Smooth muscle cell (in vitro differentiated cells): ENCODE data around the gene ZNF286A. TPM values are rescaled to one million over a fixed set of nuclear protein-coding genes. Genes with fewer than 3 reads are reported as not detected.
"Not testable (repeated sequence)": the region's sequence is repeated elsewhere in the genome, so short reads cannot be mapped to it uniquely, and the experiment has no call there.

ENCODE experiments used
- DNase-seq: peaks from one replicate; lab custom pipeline; 2025; ENCODE audit not compliant: unreplicated experiment; lab: John Stamatoyannopoulos, UW
- H2AFZ ChIP-seq: fragments of 200-600 bp; sonication (generic); 2 replicates; pipeline ENCODE4 v1.6.0; 2016; ENCODE audit warnings: antibody characterized with exemption, low read depth, mild to moderate bottlenecking
- H3F3A ChIP-seq: fragments of 200-600 bp; sonication (generic); 2 replicates; pipeline ENCODE4 v1.6.0; 2017; ENCODE audit warnings: antibody characterized with exemption, low read depth
- H3K27ac ChIP-seq: fragments of 200-600 bp; sonication (generic); 2 replicates; pipeline ENCODE4 v1.5.1; 2016; ENCODE audit warnings: low read depth, mild to moderate bottlenecking
- H3K27me3 ChIP-seq: fragments of 200-600 bp; sonication (generic); 2 replicates; pipeline ENCODE4 v1.6.1; 2016; ENCODE audit warnings: low read depth, mild to moderate bottlenecking
- H3K36me3 ChIP-seq: fragments of 200-600 bp; sonication (generic); 2 replicates; pipeline ENCODE4 v1.5.1; 2016; ENCODE audit warnings: low read depth
- H3K4me1 ChIP-seq: fragments of 200-600 bp; sonication (generic); 2 replicates; pipeline ENCODE4 v1.5.1; 2016; ENCODE audit warnings: low read depth
- H3K4me2 ChIP-seq: fragments of 200-600 bp; sonication (generic); 2 replicates; pipeline ENCODE4 v1.6.0; 2016; ENCODE audit warnings: mild to moderate bottlenecking
- H3K4me3 ChIP-seq: fragments of 200-600 bp; sonication (generic); 2 replicates; pipeline ENCODE4 v1.5.1; 2016; ENCODE audit warnings: mild to moderate bottlenecking
- H3K79me2 ChIP-seq: fragments of 200-600 bp; sonication (generic); 2 replicates; pipeline ENCODE4 v1.6.0; 2016; ENCODE audit warnings: low read depth, mild to moderate bottlenecking
- H3K9ac ChIP-seq: fragments of 200-600 bp; sonication (generic); 2 replicates; pipeline ENCODE4 v1.6.0; 2016; ENCODE audit warnings: low read depth
- H3K9me3 ChIP-seq: fragments of 200-600 bp; sonication (generic); replicated peaks from 2 replicates; pipeline ENCODE4 v1.5.1; 2016; ENCODE audit warnings: low read depth
- H4K20me1 ChIP-seq: fragments of 200-600 bp; sonication (generic); 2 replicates; pipeline ENCODE4 v1.6.0; 2016; ENCODE audit warnings: low read depth
- CTCF ChIP-seq: fragments of 200-600 bp; sonication (generic); IDR thresholded peaks from 2 replicates; pipeline ENCODE4 v1.5.1; 2017; ENCODE audit warnings: borderline replicate concordance, mild to moderate bottlenecking, antibody characterized with exemption; ENCODE audit not compliant: insufficient read depth, poor library complexity, severe bottlenecking
- WGBS: methylation state at CpG from one replicate; pipeline ENCODE4 v1.1.7; 2016; ENCODE audit warnings: low lambda C conversion rate; 5-methylcytosine and 5-hydroxymethylcytosine counted together
- polyA plus RNA-seq: library from polyadenylated mRNA; unstranded; fragments of >200 nt; fragmentation: Nextera tagmentation; extraction: Ambion mirVana; gene quantifications from 2 replicates; pipeline ENCODE4 v1.2.1, GENCODE V29; 2016
- total RNA-seq: library from RNA; depleted of rRNA; stranded (reverse); fragments of >200 nt; gene quantifications from 2 replicates; pipeline ENCODE4 v1.2.3, GENCODE V29; 2014

The ZNF286A gene
- total and polyA plus RNA-seq, 2 experiments from 2014 or later, result 9.2 to 52.8 TPM

GRCh38 chr17:15716601-15717563 is 17.3 kb downstream of the ZNF286A start:
- not testable (repeated sequence) for H3K4me1 ChIP-seq, H3K27ac ChIP-seq, H3K27me3 ChIP-seq, H3K4me3 ChIP-seq, H3K4me2 ChIP-seq, H2AFZ ChIP-seq, H4K20me1 ChIP-seq, DNase-seq, H3K9ac ChIP-seq, H3K79me2 ChIP-seq, H3F3A ChIP-seq
- 97% methylated on average over 11 of the region's 11 CpGs for WGBS
- Histone ChIP-seq H3K36me3 (peaks cover 33% of the 10 kb centered on the region), H3K9me3 (peaks cover 11% of the 10 kb centered on the region)

GRCh38 chr17:15730535-15730934 is 31.0 kb downstream of the ZNF286A start:
- not testable (repeated sequence) for H3K4me3 ChIP-seq, H3K4me1 ChIP-seq, H3F3A ChIP-seq, H3K9ac ChIP-seq, H3K79me2 ChIP-seq, H3K4me2 ChIP-seq, H2AFZ ChIP-seq, H4K20me1 ChIP-seq, H3K27me3 ChIP-seq, H3K27ac ChIP-seq, DNase-seq, H3K36me3 ChIP-seq, H3K9me3 ChIP-seq
- over 99% methylated on average over 14 of the region's 14 CpGs for WGBS

GRCh38 chr17:15731900-15732299 is 32.3 kb downstream of the ZNF286A start, which contains the start of gene TBC1D26:
Gene TBC1D26, plus strand, starts transcription at chr17:15732283. Its CDS starts 3,066 bp downstream, at chr17:15735349.
- H3K27me3 ChIP-seq, H2AFZ ChIP-seq, H3F3A ChIP-seq, H3K79me2 ChIP-seq, H3K9ac ChIP-seq, H3K27ac ChIP-seq, H3K9me3 ChIP-seq, H3K4me2 ChIP-seq, H3K4me3 ChIP-seq, H3K36me3 ChIP-seq, H3K4me1 ChIP-seq, DNase-seq, H4K20me1 ChIP-seq: not testable (repeated sequence)
- 85% methylated on average over 9 of the region's 10 CpGs for WGBS

- WGBS, result 92% methylated on average over 6 of the region's 10 CpGs
- not testable (repeated sequence) for H3K27ac ChIP-seq
Measured at GRCh38 chr17:15733174-15733789, 33.7 kb downstream of the ZNF286A start.

GRCh38 chr17:15736578-15736977 is 37.0 kb downstream of the ZNF286A start:
- not testable (repeated sequence) for H3F3A ChIP-seq, H3K9me3 ChIP-seq, H2AFZ ChIP-seq, H3K36me3 ChIP-seq, H3K9ac ChIP-seq, DNase-seq, H3K4me3 ChIP-seq, H3K4me2 ChIP-seq, H4K20me1 ChIP-seq, H3K27ac ChIP-seq, H3K27me3 ChIP-seq, H3K79me2 ChIP-seq, H3K4me1 ChIP-seq
- WGBS, result 72% methylated on average over 3 of the region's 5 CpGs

More at GRCh38 chr17:15733174-15733789, 33.7 kb downstream of the ZNF286A start:
- H3F3A ChIP-seq, H3K27me3 ChIP-seq, H3K4me2 ChIP-seq, H2AFZ ChIP-seq, H3K9ac ChIP-seq, DNase-seq, H3K79me2 ChIP-seq, H3K9me3 ChIP-seq, H3K36me3 ChIP-seq, H4K20me1 ChIP-seq, H3K4me1 ChIP-seq, H3K4me3 ChIP-seq: not testable (repeated sequence)

GRCh38 chr17:15738066-15738465 is 38.5 kb downstream of the ZNF286A start:
- no peak for TF ChIP-seq CTCF
- no peak overlapping the region for H3K4me2 ChIP-seq
- H3K9me3 ChIP-seq, result no peaks in the 10 kb centered on the region
- H3K79me2 ChIP-seq, result no peaks in the 10 kb centered on the region
- no peak for DNase-seq
- no peak overlapping the region for H3K4me3 ChIP-seq
- WGBS, result 95% methylated on average over 10 of the region's 10 CpGs
- H4K20me1 ChIP-seq, result no peaks in the 10 kb centered on the region
- H3K27me3 ChIP-seq, result no peaks in the 10 kb centered on the region
- no peak overlapping the region for H3K9ac ChIP-seq
- H2AFZ ChIP-seq, result no peak overlapping the region
- no peaks in the 10 kb centered on the region for H3F3A ChIP-seq
- no peak overlapping the region for H3K27ac ChIP-seq
- H3K4me1 ChIP-seq, result no peaks in the 10 kb centered on the region
- no peaks in the 10 kb centered on the region for H3K36me3 ChIP-seq

GRCh38 chr17:15739259-15739658 is 39.7 kb downstream of the ZNF286A start:
- H2AFZ ChIP-seq, H3K4me1 ChIP-seq, H3K79me2 ChIP-seq, H3K4me2 ChIP-seq, H3K27ac ChIP-seq, DNase-seq, H3K4me3 ChIP-seq, H3K9ac ChIP-seq, H4K20me1 ChIP-seq, H3K36me3 ChIP-seq, H3K9me3 ChIP-seq, H3K27me3 ChIP-seq, H3F3A ChIP-seq: not testable (repeated sequence)
- 92% methylated on average over 10 of the region's 11 CpGs for WGBS
